ENCODE measurements around the gene ZNF511. TPM values are rescaled to one million over a fixed set of nuclear protein-coding genes. Genes with fewer than 3 reads are reported as not detected.
A peak's percentile ranks its signal among the peaks of the same experiment; 100 is the strongest.

Gene ZNF511
- total and polyA plus RNA-seq, 7 experiments from 2014 or later = 29.6 to 88.1 (median 38.8) TPM

- peak overlapping the region; percentile 66 for H3K4me3 ChIP-seq (ENCODE audit: low read length)
- intact Hi-C loops (cut with micrococcal nuclease) = loop anchor here (1.0 to 10.0 kb wide), 15 partner anchors 8 to 1005 kb away; partner anchors contain the start of genes ECHS1 (in 2 of the 2), FUOM (in 2 of the 2), STK32C (in 2 of the 2) and INPP5A (in 1 of the 2)
- POLR2A ChIA-PET = interaction anchor here (0.9 kb wide), 1 partner anchor 79 kb away, joined by 4 read pairs; no protein-coding TSS in a partner anchor
These were observed 1.1 kb downstream of the ZNF511 start for GRCh38 chr10:133309720-133310398.

GRCh38 chr10:133310399-133310755 is 1.7 kb downstream of the ZNF511 start:
- peak overlapping the region in 3 of 10 donors; percentile 29 to 78 (median 39) for H3K4me3 Mint-ChIP-seq
- no peak overlapping the region for H3K27ac ChIP-seq (ENCODE audit: low read depth, low read length)
- intact Hi-C loops (cut with micrococcal nuclease) = no loop called here
- peaks cover 8 to 10% of the 10 kb centered on the region in 2 donors for H3K4me1 ChIP-seq (ENCODE audit: control insufficient read depth in 2 of 2, insufficient read depth in 2 of 2, low read length in 2 of 2)
- ATAC-seq = no peak
- peak overlapping the region in 5 of 9 donors; percentile 32 to 85 (median 71) for H3K27ac Mint-ChIP-seq
- H3K9me3 Mint-ChIP-seq = peaks cover 0 to 8% (median 0%) of the 10 kb centered on the region in 11 donors
- H3K36me3 Mint-ChIP-seq = peaks cover 0 to 16% (median 7%) of the 10 kb centered on the region in 5 donors
- CTCF ChIA-PET = interaction anchor here (1.0 kb wide), 1 partner anchor 20 kb away, joined by 3 read pairs; no protein-coding TSS in a partner anchor
- POLR2A ChIA-PET = interaction anchor here (0.9 kb wide), 1 partner anchor 79 kb away, joined by 4 read pairs; no protein-coding TSS in a partner anchor
- no peaks in the 10 kb centered on the region for H3K9me3 ChIP-seq (ENCODE audit: control insufficient read depth in 2 of 3, low read length in 3 of 3)
- no peak for DNase-seq
- peaks cover 0 to 5% (median 0%) of the 10 kb centered on the region in 5 donors for H3K27me3 Mint-ChIP-seq
- H3K4me3 ChIP-seq (ENCODE audit: low read length) = no peak overlapping the region
- H3K36me3 ChIP-seq (ENCODE audit: control insufficient read depth in 2 of 3, insufficient read depth in 3 of 3, low read length in 3 of 3) = peaks cover 8 to 48% (median 11%) of the 10 kb centered on the region in 3 experiments
- H3K4me1 Mint-ChIP-seq = peaks cover 5 to 34% (median 22%) of the 10 kb centered on the region in 7 donors
- H3K27me3 ChIP-seq (ENCODE audit: control insufficient read depth in 2 of 2, insufficient read depth in 2 of 2, low read length in 2 of 2) = no peaks in the 10 kb centered on the region

More at GRCh38 chr10:133309720-133310398, 1.1 kb downstream of the ZNF511 start:
- Mint-ChIP-seq H3K4me1 (peaks cover 9 to 40% (median 27%) of the 10 kb centered on the region in 7 donors), H3K4me3 (peak overlapping the region; percentile 51 to 97 (median 77)), H3K36me3 (peaks cover 0 to 20% (median 7%) of the 10 kb centered on the region in 5 donors), H3K9me3 (peaks cover 0 to 8% (median 0%) of the 10 kb centered on the region in 11 donors), H3K27ac (peak overlapping the region in 8 of 9 donors; percentile 72 to 98 (median 87)), H3K27me3 (peaks cover 0 to 5% (median 0%) of the 10 kb centered on the region in 5 donors)
- Histone ChIP-seq H3K36me3 (ENCODE audit: control insufficient read depth in 2 of 3, insufficient read depth in 3 of 3, low read length in 3 of 3) (peaks cover 8 to 48% (median 11%) of the 10 kb centered on the region in 3 experiments), H3K9me3 (ENCODE audit: control insufficient read depth in 2 of 3, low read length in 3 of 3) (no peaks in the 10 kb centered on the region), H3K27me3 (ENCODE audit: control insufficient read depth in 2 of 2, insufficient read depth in 2 of 2, low read length in 2 of 2) (no peaks in the 10 kb centered on the region), H3K4me1 (ENCODE audit: control insufficient read depth in 2 of 2, insufficient read depth in 2 of 2, low read length in 2 of 2) (peaks cover 8 to 10% of the 10 kb centered on the region in 2 donors), H3K27ac (ENCODE audit: low read depth, low read length) (peak overlapping the region; percentile 100)
- no peak for ATAC-seq
- CTCF ChIA-PET = interaction anchor here (0.9 to 1.0 kb wide), 2 partner anchors 9 to 20 kb away, joined by 3 read pairs; no protein-coding TSS in a partner anchor
- DNase-seq = no peak

- H3K9me3 ChIP-seq (ENCODE audit: control insufficient read depth in 2 of 3, low read length in 3 of 3) = no peaks in the 10 kb centered on the region
- POLR2A ChIA-PET = interaction anchor here (0.9 kb wide), 1 partner anchor 79 kb away, joined by 4 read pairs; no protein-coding TSS in a partner anchor
- H3K27ac ChIP-seq (ENCODE audit: low read depth, low read length) = no peak overlapping the region
- Mint-ChIP-seq H3K4me1 (peaks cover under 1 to 30% (median 19%) of the 10 kb centered on the region in 7 donors), H3K27ac (peak overlapping the region in 4 of 9 donors; percentile 32 to 76 (median 54)), H3K9me3 (peaks cover 0 to 8% (median 0%) of the 10 kb centered on the region in 11 donors), H3K36me3 (peaks cover 0 to 14% (median 7%) of the 10 kb centered on the region in 5 donors), H3K4me3 (peak overlapping the region in 2 of 10 donors; percentile 29 to 39), H3K27me3 (peaks cover 0 to 5% (median 0%) of the 10 kb centered on the region in 5 donors)
- CTCF ChIA-PET = no interaction called here
- ATAC-seq (no peak), DNase-seq (no peak)
- no peaks in the 10 kb centered on the region for H3K27me3 ChIP-seq (ENCODE audit: control insufficient read depth in 2 of 2, insufficient read depth in 2 of 2, low read length in 2 of 2)
- intact Hi-C loops (cut with micrococcal nuclease) = no loop called here
- H3K4me1 ChIP-seq (ENCODE audit: control insufficient read depth in 2 of 2, insufficient read depth in 2 of 2, low read length in 2 of 2) = peaks cover 8 to 10% of the 10 kb centered on the region in 2 donors
- peaks cover 8 to 44% (median 11%) of the 10 kb centered on the region in 3 experiments for H3K36me3 ChIP-seq (ENCODE audit: control insufficient read depth in 2 of 3, insufficient read depth in 3 of 3, low read length in 3 of 3)
- H3K4me3 ChIP-seq (ENCODE audit: low read length) = no peak overlapping the region
These were observed 2.1 kb downstream of the ZNF511 start for GRCh38 chr10:133310789-133311188.

- no peak overlapping the region for H3K27ac ChIP-seq (ENCODE audit: low read depth, low read length)
- H3K4me3 ChIP-seq (ENCODE audit: low read length) = no peak overlapping the region
- Mint-ChIP-seq H3K27ac (peak overlapping the region in 3 of 9 donors; percentile 35 to 71 (median 56)), H3K36me3 (peaks cover 0 to 14% (median 7%) of the 10 kb centered on the region in 5 donors), H3K27me3 (peaks cover 0 to 8% (median 0%) of the 10 kb centered on the region in 5 donors), H3K9me3 (peaks cover 0 to 8% (median 0%) of the 10 kb centered on the region in 11 donors), H3K4me3 (no peak overlapping the region), H3K4me1 (peaks cover 0 to 26% (median 22%) of the 10 kb centered on the region in 7 donors)
- peaks cover 8 to 10% of the 10 kb centered on the region in 2 donors for H3K4me1 ChIP-seq (ENCODE audit: control insufficient read depth in 2 of 2, insufficient read depth in 2 of 2, low read length in 2 of 2)
- intact Hi-C loops (cut with micrococcal nuclease) = no loop called here
- DNase-seq (no peak), ATAC-seq (no peak)
- CTCF ChIA-PET = no interaction called here
- peaks cover 8 to 43% (median 11%) of the 10 kb centered on the region in 3 experiments for H3K36me3 ChIP-seq (ENCODE audit: control insufficient read depth in 2 of 3, insufficient read depth in 3 of 3, low read length in 3 of 3)
- POLR2A ChIA-PET = no interaction called here
- H3K9me3 ChIP-seq (ENCODE audit: control insufficient read depth in 2 of 3, low read length in 3 of 3) = no peaks in the 10 kb centered on the region
- H3K27me3 ChIP-seq (ENCODE audit: control insufficient read depth in 2 of 2, insufficient read depth in 2 of 2, low read length in 2 of 2) = no peaks in the 10 kb centered on the region
These were observed 2.9 kb downstream of the ZNF511 start for GRCh38 chr10:133311570-133311969.

GRCh38 chr10:133312016-133312768 is 3.5 kb downstream of the ZNF511 start:
- CTCF ChIA-PET = no interaction called here
- H3K36me3 Mint-ChIP-seq = peaks cover 0 to 14% (median 7%) of the 10 kb centered on the region in 5 donors
- peaks cover 8 to 43% (median 11%) of the 10 kb centered on the region in 3 experiments for H3K36me3 ChIP-seq (ENCODE audit: control insufficient read depth in 2 of 3, insufficient read depth in 3 of 3, low read length in 3 of 3)
- H3K4me1 ChIP-seq (ENCODE audit: control insufficient read depth in 2 of 2, insufficient read depth in 2 of 2, low read length in 2 of 2) = peaks cover 4 to 6% of the 10 kb centered on the region in 2 donors
- intact Hi-C loops (cut with micrococcal nuclease) = no loop called here
- no peak overlapping the region for H3K4me3 Mint-ChIP-seq
- POLR2A ChIA-PET = no interaction called here
- no peaks in the 10 kb centered on the region for H3K9me3 ChIP-seq (ENCODE audit: control insufficient read depth in 2 of 3, low read length in 3 of 3)
- no peaks in the 10 kb centered on the region for H3K27me3 ChIP-seq (ENCODE audit: control insufficient read depth in 2 of 2, insufficient read depth in 2 of 2, low read length in 2 of 2)
- H3K4me1 Mint-ChIP-seq = peaks cover 0 to 21% (median 17%) of the 10 kb centered on the region in 7 donors
- no peak overlapping the region for H3K27ac ChIP-seq (ENCODE audit: low read depth, low read length)
- DNase-seq (no peak), ATAC-seq (no peak)
- H3K27ac Mint-ChIP-seq = no peak overlapping the region
- H3K27me3 Mint-ChIP-seq = peaks cover 0 to 8% (median 0%) of the 10 kb centered on the region in 5 donors
- no peak overlapping the region for H3K4me3 ChIP-seq (ENCODE audit: low read length)
- peaks cover 0 to 8% (median 0%) of the 10 kb centered on the region in 11 donors for H3K9me3 Mint-ChIP-seq

- Mint-ChIP-seq H3K4me1 (peaks cover 0 to 16% (median 12%) of the 10 kb centered on the region in 7 donors), H3K27ac (no peak overlapping the region), H3K4me3 (no peak overlapping the region), H3K36me3 (peaks cover 0 to 14% (median 6%) of the 10 kb centered on the region in 5 donors), H3K27me3 (peaks cover 0 to 7% (median 0%) of the 10 kb centered on the region in 5 donors), H3K9me3 (peaks cover 0 to 7% (median 0%) of the 10 kb centered on the region in 11 donors)
- Histone ChIP-seq H3K27me3 (ENCODE audit: control insufficient read depth in 2 of 2, insufficient read depth in 2 of 2, low read length in 2 of 2) (no peaks in the 10 kb centered on the region), H3K27ac (ENCODE audit: low read depth, low read length) (no peak overlapping the region), H3K9me3 (ENCODE audit: control insufficient read depth in 2 of 3, low read length in 3 of 3) (no peaks in the 10 kb centered on the region), H3K36me3 (ENCODE audit: control insufficient read depth in 2 of 3, insufficient read depth in 3 of 3, low read length in 3 of 3) (peaks cover 8 to 43% (median 11%) of the 10 kb centered on the region in 3 experiments), H3K4me3 (ENCODE audit: low read length) (no peak overlapping the region), H3K4me1 (ENCODE audit: control insufficient read depth in 2 of 2, insufficient read depth in 2 of 2, low read length in 2 of 2) (peaks cover 0 to under 1% of the 10 kb centered on the region in 2 donors)
- ATAC-seq (no peak), DNase-seq (no peak)
- POLR2A ChIA-PET = interaction anchor here (0.5 kb wide), 1 partner anchor 45 kb away, joined by 3 read pairs; no protein-coding TSS in a partner anchor
- intact Hi-C loops (cut with micrococcal nuclease) = no loop called here
- CTCF ChIA-PET = no interaction called here
These were observed 4.0 kb downstream of the ZNF511 start for GRCh38 chr10:133312769-133313145.
